Measurements from ENCODE around the gene HNRNPR. TPM values are rescaled to one million over a fixed set of nuclear protein-coding genes. Genes with fewer than 3 reads are reported as not detected.
A peak's percentile ranks its signal among the peaks of the same experiment; 100 is the strongest.

The HNRNPR gene
- total RNA-seq, 1 experiment from 2014 or later: 194 TPM

DNA sequence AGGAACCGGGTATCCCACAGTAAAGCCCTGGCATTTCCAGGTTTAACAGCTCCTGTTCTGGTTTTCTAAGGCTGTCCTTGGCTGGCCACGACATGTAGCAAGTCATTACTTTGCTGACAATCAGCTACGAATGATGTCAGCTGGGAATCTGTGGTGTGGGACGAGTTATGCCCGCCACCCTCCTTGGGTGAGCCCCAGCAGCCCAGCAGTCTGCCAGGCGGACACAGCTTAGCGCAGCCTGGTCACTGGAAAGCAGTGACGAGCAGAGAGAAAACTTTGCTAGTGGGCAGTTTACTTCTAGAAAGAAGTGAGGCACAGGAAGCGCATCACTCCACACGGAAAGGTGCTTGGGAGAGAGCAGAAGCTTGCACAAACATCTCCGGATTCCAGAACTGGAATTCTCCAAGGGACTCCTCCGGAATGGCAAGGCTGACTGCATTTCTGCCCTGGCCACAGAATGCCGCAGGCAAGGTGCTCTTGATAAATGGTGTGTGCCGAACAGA, 41.1 kb upstream of the HNRNPR start:
- no peak overlapping the region for H3K27ac ChIP-seq (ENCODE audit: low read depth, low read length)
- DNase-seq (ENCODE audit: low read depth, low spot score) (no peak), ATAC-seq (no peak)
- H2AFZ ChIP-seq (ENCODE audit: low read depth, low read length, poor library complexity, severe bottlenecking): no peak overlapping the region
- ChIA-PET CTCF (no interaction called here), RAD21 (ENCODE audit: low non-redundant PET in 1 of 2, low total read pairs in 2 of 2, uncharacterized antibody in 2 of 2, unreplicated experiment in 2 of 2) (no interaction called here), POLR2A (interaction anchor here (0.8 to 1.8 kb wide), 2 partner anchors 19 to 41 kb away, joined by 3 to 6 read pairs; partner anchors contain the start of gene HNRNPR)
- no peaks in the 10 kb centered on the region for H3K79me2 ChIP-seq (ENCODE audit: insufficient read depth, low read length)
- H3K27me3 ChIP-seq (ENCODE audit: insufficient read depth, low read length): no peaks in the 10 kb centered on the region
- H3K9me2 ChIP-seq (ENCODE audit: insufficient read depth): no peaks in the 10 kb centered on the region
- H3K4me1 ChIP-seq (ENCODE audit: control insufficient read depth in 1 of 2, insufficient read depth in 2 of 2, low read length in 2 of 2): peaks cover 3 to 17% of the 10 kb centered on the region in 2 experiments; a peak in 2 of 4 replicates
- no peak for TF ChIP-seq EZH2phosphoT487 (IDR thresholded peaks at IDR 0.05; ENCODE audit: borderline replicate concordance)
- no peak for TF ChIP-seq SP1 (IDR thresholded peaks at IDR 0.05; ENCODE audit: low read depth)
- TF ChIP-seq TCF7L2 (IDR thresholded peaks at IDR 0.05; ENCODE audit: borderline replicate concordance, extremely low read depth, insufficient read depth, insufficient read length): no peak
- TF ChIP-seq, protein P1, sequence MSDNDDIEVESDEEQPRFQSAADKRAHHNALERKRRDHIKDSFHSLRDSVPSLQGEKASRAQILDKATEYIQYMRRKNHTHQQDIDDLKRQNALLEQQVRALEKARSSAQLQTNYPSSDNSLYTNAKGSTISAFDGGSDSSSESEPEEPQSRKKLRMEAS (IDR thresholded peaks at IDR 0.05): no peak
- TF ChIP-seq, protein P2, sequence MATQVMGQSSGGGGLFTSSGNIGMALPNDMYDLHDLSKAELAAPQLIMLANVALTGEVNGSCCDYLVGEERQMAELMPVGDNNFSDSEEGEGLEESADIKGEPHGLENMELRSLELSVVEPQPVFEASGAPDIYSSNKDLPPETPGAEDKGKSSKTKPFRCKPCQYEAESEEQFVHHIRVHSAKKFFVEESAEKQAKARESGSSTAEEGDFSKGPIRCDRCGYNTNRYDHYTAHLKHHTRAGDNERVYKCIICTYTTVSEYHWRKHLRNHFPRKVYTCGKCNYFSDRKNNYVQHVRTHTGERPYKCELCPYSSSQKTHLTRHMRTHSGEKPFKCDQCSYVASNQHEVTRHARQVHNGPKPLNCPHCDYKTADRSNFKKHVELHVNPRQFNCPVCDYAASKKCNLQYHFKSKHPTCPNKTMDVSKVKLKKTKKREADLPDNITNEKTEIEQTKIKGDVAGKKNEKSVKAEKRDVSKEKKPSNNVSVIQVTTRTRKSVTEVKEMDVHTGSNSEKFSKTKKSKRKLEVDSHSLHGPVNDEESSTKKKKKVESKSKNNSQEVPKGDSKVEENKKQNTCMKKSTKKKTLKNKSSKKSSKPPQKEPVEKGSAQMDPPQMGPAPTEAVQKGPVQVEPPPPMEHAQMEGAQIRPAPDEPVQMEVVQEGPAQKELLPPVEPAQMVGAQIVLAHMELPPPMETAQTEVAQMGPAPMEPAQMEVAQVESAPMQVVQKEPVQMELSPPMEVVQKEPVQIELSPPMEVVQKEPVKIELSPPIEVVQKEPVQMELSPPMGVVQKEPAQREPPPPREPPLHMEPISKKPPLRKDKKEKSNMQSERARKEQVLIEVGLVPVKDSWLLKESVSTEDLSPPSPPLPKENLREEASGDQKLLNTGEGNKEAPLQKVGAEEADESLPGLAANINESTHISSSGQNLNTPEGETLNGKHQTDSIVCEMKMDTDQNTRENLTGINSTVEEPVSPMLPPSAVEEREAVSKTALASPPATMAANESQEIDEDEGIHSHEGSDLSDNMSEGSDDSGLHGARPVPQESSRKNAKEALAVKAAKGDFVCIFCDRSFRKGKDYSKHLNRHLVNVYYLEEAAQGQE (IDR thresholded peaks at IDR 0.05; ENCODE audit: low read depth): no peak
- TF ChIP-seq, protein P3, sequence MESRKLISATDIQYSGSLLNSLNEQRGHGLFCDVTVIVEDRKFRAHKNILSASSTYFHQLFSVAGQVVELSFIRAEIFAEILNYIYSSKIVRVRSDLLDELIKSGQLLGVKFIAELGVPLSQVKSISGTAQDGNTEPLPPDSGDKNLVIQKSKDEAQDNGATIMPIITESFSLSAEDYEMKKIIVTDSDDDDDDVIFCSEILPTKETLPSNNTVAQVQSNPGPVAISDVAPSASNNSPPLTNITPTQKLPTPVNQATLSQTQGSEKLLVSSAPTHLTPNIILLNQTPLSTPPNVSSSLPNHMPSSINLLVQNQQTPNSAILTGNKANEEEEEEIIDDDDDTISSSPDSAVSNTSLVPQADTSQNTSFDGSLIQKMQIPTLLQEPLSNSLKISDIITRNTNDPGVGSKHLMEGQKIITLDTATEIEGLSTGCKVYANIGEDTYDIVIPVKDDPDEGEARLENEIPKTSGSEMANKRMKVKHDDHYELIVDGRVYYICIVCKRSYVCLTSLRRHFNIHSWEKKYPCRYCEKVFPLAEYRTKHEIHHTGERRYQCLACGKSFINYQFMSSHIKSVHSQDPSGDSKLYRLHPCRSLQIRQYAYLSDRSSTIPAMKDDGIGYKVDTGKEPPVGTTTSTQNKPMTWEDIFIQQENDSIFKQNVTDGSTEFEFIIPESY (IDR thresholded peaks at IDR 0.05; ENCODE audit: extremely low read depth, insufficient replicate concordance, low read length): no peak
- TF ChIP-seq, protein P4, sequence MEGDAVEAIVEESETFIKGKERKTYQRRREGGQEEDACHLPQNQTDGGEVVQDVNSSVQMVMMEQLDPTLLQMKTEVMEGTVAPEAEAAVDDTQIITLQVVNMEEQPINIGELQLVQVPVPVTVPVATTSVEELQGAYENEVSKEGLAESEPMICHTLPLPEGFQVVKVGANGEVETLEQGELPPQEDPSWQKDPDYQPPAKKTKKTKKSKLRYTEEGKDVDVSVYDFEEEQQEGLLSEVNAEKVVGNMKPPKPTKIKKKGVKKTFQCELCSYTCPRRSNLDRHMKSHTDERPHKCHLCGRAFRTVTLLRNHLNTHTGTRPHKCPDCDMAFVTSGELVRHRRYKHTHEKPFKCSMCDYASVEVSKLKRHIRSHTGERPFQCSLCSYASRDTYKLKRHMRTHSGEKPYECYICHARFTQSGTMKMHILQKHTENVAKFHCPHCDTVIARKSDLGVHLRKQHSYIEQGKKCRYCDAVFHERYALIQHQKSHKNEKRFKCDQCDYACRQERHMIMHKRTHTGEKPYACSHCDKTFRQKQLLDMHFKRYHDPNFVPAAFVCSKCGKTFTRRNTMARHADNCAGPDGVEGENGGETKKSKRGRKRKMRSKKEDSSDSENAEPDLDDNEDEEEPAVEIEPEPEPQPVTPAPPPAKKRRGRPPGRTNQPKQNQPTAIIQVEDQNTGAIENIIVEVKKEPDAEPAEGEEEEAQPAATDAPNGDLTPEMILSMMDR (IDR thresholded peaks at IDR 0.05 in 2 of 3, conservative IDR thresholded peaks at IDR 0.05 in 1 of 3; ENCODE audit: borderline replicate concordance in 1 of 3, insufficient read depth in 1 of 3, low read depth in 2 of 3, low read length in 2 of 3): no peak
- TF ChIP-seq ZFX (IDR thresholded peaks at IDR 0.05): no peak
- TF ChIP-seq, protein P5, sequence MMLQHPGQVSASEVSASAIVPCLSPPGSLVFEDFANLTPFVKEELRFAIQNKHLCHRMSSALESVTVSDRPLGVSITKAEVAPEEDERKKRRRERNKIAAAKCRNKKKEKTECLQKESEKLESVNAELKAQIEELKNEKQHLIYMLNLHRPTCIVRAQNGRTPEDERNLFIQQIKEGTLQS (IDR thresholded peaks at IDR 0.05): no peak
- TF ChIP-seq POLR2A (IDR thresholded peaks at IDR 0.05; ENCODE audit: borderline replicate concordance, extremely low read depth, insufficient read depth, insufficient read length): no peak
- BruUV-seq (replicated peaks): no TSS peak
- peak overlapping the region; percentile 3; the same call in 1 of the 2 replicates for H3K4me2 ChIP-seq (ENCODE audit: low read length)
- no peaks in the 10 kb centered on the region for H3K36me3 ChIP-seq (ENCODE audit: control insufficient read depth in 1 of 2, insufficient read depth in 2 of 2, low read length in 2 of 2)
- no peak overlapping the region for H3K4me3 ChIP-seq (replicated peaks in 1 of 2; ENCODE audit: low read depth in 1 of 2, low read length in 2 of 2)
- intact Hi-C loops (cut with micrococcal nuclease): no loop called here
- H3K9ac ChIP-seq (ENCODE audit: low read length): no peak overlapping the region
- H3K9me3 ChIP-seq (ENCODE audit: control insufficient read depth in 1 of 2, insufficient read depth in 1 of 2, low read depth in 1 of 2, low read length in 2 of 2): no peaks in the 10 kb centered on the region
- no peaks in the 10 kb centered on the region for H4K20me1 ChIP-seq (ENCODE audit: insufficient read depth)
